K562 (cell line): ENCODE results near the gene SIDT1.

Source experiments
- CTCF ChIP-seq, 3 experiments: IDR thresholded peaks in 2 of 3; conservative IDR thresholded peaks in 1 of 3; 2 replicates each; pipeline ENCODE4 v1.5.1; 2011 to 2012; ENCODE audit warnings: low read length in 3 of 3, mild to moderate bottlenecking in 3 of 3, control low read depth in 2 of 3, improper control_type of control experiment in 1 of 3, inconsistent platforms in 1 of 3, low read depth in 1 of 3, mixed read lengths in 1 of 3, moderate library complexity in 1 of 3; ENCODE audit not compliant: insufficient read depth in 2 of 3
- EZH2 ChIP-seq: IDR thresholded peaks from 2 replicates; pipeline ENCODE4 v1.6.1; 2012; ENCODE audit warnings: low read depth, mild to moderate bottlenecking, inconsistent platforms, low read length, borderline replicate concordance
- NBN ChIP-seq: fragments of 450-650 bp; IDR thresholded peaks from 2 replicates; pipeline ENCODE4 v1.6.1; 2016; ENCODE audit warnings: low read depth, mild to moderate bottlenecking
- ZBTB7A ChIP-seq: IDR thresholded peaks from 2 replicates; pipeline ENCODE4 v1.6.1; 2011; ENCODE audit warnings: low read depth, mild to moderate bottlenecking, low read length, moderate library complexity, borderline replicate concordance; ENCODE audit not compliant: control insufficient read depth

GRCh38 chr3:113557374-113557773 is 25.0 kb downstream of the SIDT1 start:
- TF ChIP-seq CTCF (IDR thresholded peaks at IDR 0.05 in 2 of 3, conservative IDR thresholded peaks at IDR 0.05 in 1 of 3; ENCODE audit: insufficient read depth in 2 of 3, low read depth in 1 of 3, low read length in 3 of 3) (no peak), ZBTB7A (no peak), NBN (no peak), EZH2 (no peak)
